RWPE2 (cell line): ENCODE measurements around the gene FBXL2.

Experiments used
- ATAC-seq: fragments of 200-7000 bp; cut with Tn5 transposase; 3 replicates; pipeline ENCODE4 v1.9.1; 2021; ENCODE audit warnings: low read depth
- DNase-seq: peaks from one replicate; pipeline ENCODE4 v3.0.0-alpha.2; 2020; ENCODE audit warnings: low spot score
- H3K27ac ChIP-seq: fragments of 450-650 bp; 2 replicates; pipeline ENCODE4 v1.5.1; 2017; ENCODE audit warnings: mild to moderate bottlenecking; ENCODE audit not compliant: poor library complexity, severe bottlenecking
- H3K27me3 ChIP-seq: fragments of 250-450 bp; sonication (Bioruptor Pico); 2 replicates; pipeline ENCODE4 v1.5.1; 2021; ENCODE audit warnings: mild to moderate bottlenecking, moderate library complexity; ENCODE audit not compliant: insufficient read depth, poor library complexity, severe bottlenecking
- H3K36me3 ChIP-seq: fragments of 250-450 bp; sonication (Bioruptor Pico); 2 replicates; pipeline ENCODE4 v1.5.1; 2020; ENCODE audit warnings: low read depth, mild to moderate bottlenecking, moderate library complexity
- H3K4me1 ChIP-seq: fragments of 250-450 bp; sonication (Bioruptor Pico); 2 replicates; pipeline ENCODE4 v1.5.1; 2021; ENCODE audit warnings: mild to moderate bottlenecking, moderate library complexity; ENCODE audit not compliant: insufficient read depth, poor library complexity, severe bottlenecking
- H3K4me3 ChIP-seq: fragments of 250-450 bp; sonication (Bioruptor Pico); 2 replicates; pipeline ENCODE4 v1.5.1; 2021; ENCODE audit warnings: mild to moderate bottlenecking, moderate library complexity; ENCODE audit not compliant: severe bottlenecking
- H3K9me3 ChIP-seq: fragments of 250-450 bp; sonication (Bioruptor Pico); 2 replicates; pipeline ENCODE4 v1.5.1; 2021; ENCODE audit warnings: mild to moderate bottlenecking, moderate library complexity; ENCODE audit not compliant: severe bottlenecking
- TF ChIP-seq, protein P1 (sequence below): fragments of 450-650 bp; IDR thresholded peaks from one replicate; pipeline ENCODE4 v1.5.1; 2017; ENCODE audit warnings: mild to moderate bottlenecking, moderate library complexity; ENCODE audit not compliant: poor library complexity, severe bottlenecking

FBXL2 gene

DNA sequence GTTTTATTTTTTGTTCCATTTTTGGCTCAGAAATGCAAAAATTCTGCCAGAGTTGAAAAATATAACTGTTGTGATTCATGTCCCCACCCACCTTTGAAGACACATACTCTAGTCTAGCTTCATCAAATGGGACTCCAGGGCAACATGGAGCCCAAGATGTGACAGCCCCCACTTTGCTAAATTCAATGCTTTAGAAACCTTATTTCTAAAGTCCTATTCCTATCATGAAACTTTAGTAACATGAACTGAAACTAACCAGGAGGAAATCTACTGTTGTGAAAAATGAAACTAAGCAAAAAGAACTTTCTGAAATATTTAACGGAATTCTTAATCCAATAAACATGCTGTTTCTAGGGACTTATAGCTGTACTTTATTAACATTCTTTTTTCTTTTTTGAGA, 142.7 kb downstream of the FBXL2 start:
- TF ChIP-seq, protein P1, sequence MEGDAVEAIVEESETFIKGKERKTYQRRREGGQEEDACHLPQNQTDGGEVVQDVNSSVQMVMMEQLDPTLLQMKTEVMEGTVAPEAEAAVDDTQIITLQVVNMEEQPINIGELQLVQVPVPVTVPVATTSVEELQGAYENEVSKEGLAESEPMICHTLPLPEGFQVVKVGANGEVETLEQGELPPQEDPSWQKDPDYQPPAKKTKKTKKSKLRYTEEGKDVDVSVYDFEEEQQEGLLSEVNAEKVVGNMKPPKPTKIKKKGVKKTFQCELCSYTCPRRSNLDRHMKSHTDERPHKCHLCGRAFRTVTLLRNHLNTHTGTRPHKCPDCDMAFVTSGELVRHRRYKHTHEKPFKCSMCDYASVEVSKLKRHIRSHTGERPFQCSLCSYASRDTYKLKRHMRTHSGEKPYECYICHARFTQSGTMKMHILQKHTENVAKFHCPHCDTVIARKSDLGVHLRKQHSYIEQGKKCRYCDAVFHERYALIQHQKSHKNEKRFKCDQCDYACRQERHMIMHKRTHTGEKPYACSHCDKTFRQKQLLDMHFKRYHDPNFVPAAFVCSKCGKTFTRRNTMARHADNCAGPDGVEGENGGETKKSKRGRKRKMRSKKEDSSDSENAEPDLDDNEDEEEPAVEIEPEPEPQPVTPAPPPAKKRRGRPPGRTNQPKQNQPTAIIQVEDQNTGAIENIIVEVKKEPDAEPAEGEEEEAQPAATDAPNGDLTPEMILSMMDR = no peak
- no peak for ATAC-seq
- peaks cover 9% of the 10 kb centered on the region for H3K4me1 ChIP-seq
- no peak overlapping the region for H3K27ac ChIP-seq
- no peak for DNase-seq
- H3K4me3 ChIP-seq = no peak overlapping the region
- H3K36me3 ChIP-seq = peaks cover 72% of the 10 kb centered on the region
- H3K27me3 ChIP-seq = no peaks in the 10 kb centered on the region
- H3K9me3 ChIP-seq = no peaks in the 10 kb centered on the region

DNA sequence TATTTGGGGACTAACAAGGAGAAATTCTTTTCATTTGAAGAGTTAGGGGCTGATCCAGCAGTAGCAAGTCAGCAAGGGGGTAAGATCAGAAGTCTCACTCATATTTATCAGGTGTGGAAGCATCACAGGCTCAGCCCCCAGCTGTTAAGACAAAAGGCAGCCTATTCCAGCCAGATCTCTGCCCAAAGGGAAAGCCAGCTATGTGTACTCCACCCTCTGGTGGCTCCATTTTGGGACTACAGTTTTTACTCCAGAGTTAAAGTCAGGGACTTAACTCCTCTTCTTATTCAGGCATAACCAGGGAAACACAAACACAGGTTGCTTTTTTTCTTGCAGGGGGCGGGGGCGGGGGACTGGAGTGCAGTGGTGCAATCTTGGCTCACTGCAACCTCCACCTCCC, 143.7 kb downstream of the FBXL2 start:
- no peak for ATAC-seq

DNA sequence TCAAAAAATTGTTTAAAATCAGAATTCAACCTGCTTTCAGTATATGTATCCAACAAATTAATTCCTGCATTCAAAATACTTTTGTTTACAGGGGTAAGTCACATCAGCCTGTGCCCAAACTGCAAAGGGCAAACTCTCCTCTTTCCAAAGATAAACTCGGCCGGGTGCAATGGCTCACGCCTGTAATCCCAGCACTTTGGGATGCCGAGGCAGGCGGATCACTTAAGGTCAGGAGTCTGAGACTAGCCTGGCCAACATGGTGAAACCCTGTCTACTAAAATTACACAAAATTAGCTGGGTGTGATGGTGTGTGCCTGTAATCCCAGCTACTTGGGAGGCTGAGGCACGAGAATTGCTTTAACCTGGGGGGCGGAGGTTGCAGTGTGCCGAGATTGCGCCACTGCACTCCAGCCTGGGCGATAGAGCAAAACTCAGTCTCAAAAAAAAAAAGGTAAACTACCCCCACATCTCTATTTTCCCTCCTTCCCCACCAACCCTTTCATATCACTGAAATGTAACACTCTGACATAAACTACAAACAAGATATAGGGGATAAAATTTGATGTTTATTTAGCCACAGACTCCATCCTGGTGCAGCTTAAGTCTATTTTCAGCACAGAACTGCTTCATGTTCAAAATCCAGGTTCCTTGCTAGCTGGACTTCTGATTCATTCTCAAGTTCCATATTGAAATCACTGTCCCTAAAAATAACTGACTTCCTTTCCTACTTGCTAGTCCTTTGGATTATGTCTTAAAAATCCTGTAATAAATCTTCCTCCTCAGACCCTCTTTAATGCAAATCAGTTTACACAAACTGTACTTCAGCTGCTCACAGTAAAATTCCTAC, 147.6 kb downstream of the FBXL2 start:
- Histone ChIP-seq H3K4me3 (no peak overlapping the region), H3K9me3 (no peaks in the 10 kb centered on the region), H3K36me3 (peaks cover 40% of the 10 kb centered on the region), H3K4me1 (peaks cover 17% of the 10 kb centered on the region), H3K27me3 (no peaks in the 10 kb centered on the region), H3K27ac (no peak overlapping the region)
- ATAC-seq = no peak
- DNase-seq = no peak
- TF ChIP-seq, protein P1 = no peak

More for the DNA sequence above, 143.7 kb downstream of the FBXL2 start:
- Histone ChIP-seq H3K9me3 (no peaks in the 10 kb centered on the region), H3K4me1 (peaks cover 9% of the 10 kb centered on the region), H3K36me3 (peaks cover 70% of the 10 kb centered on the region), H3K27me3 (no peaks in the 10 kb centered on the region), H3K27ac (no peak overlapping the region), H3K4me3 (no peak overlapping the region)
- DNase-seq = no peak
- TF ChIP-seq, protein P1 = no peak

DNA sequence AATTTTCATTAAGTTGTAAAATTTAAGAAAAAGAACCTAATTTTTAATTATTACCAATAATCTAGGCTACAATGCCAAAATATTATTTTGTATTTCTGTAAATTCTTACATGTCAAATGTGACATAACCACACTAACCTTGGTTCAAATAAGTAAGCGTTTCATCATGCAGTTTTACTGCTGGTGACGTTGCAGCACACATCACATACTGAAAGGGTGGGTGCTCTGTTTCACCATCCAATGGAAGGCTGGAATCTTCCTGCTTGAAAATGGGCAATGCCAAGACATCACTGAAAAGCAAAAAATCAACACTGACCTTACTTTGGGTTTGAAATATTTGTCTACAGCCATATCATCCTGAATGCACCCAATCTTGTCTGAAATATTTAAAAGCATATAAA, 148.2 kb downstream of the FBXL2 start:
- ATAC-seq = no peak
- DNase-seq = no peak
- peaks cover 17% of the 10 kb centered on the region for H3K4me1 ChIP-seq
- no peak overlapping the region for H3K4me3 ChIP-seq
- H3K9me3 ChIP-seq = no peaks in the 10 kb centered on the region
- H3K36me3 ChIP-seq = peaks cover 36% of the 10 kb centered on the region
- H3K27ac ChIP-seq = no peak overlapping the region
- TF ChIP-seq, protein P1 = no peak
- H3K27me3 ChIP-seq = no peaks in the 10 kb centered on the region

DNA sequence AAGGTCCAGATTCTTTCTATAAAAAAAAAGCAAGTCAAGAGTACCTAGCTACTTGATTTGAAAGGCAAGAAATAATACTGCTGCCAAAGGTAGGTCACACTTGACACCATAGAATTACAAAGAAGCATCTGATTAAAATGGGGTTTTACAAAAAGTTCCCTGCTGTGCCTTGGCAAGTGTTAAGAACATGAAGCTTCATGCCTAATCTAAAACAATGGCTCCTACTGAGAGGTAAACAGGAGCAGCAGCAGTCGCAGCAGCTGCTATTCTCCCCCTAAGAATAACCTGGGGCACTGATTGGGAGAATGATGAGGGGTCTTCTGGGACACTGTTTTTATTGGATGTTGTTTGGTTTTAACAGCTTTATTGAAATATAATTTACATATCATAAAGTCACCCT, 148.8 kb downstream of the FBXL2 start:
- TF ChIP-seq, protein P1 = no peak
- Histone ChIP-seq H3K4me1 (peaks cover 17% of the 10 kb centered on the region), H3K27me3 (no peaks in the 10 kb centered on the region), H3K4me3 (no peak overlapping the region), H3K9me3 (no peaks in the 10 kb centered on the region), H3K27ac (no peak overlapping the region), H3K36me3 (peaks cover 33% of the 10 kb centered on the region)
- DNase-seq (no peak), ATAC-seq (no peak)
